Measurements from ENCODE around the gene SREK1.

The SREK1 gene

GRCh38 chr5:66197764-66198405 lies 53.8 kb downstream of the SREK1 start:
- no peak for TF ChIP-seq CTCF (IDR thresholded peaks at IDR 0.05; ENCODE audit: low read depth, low read length)
- H3K9me3 ChIP-seq: no peaks in the 10 kb centered on the region
- H3K27me3 ChIP-seq: no peaks in the 10 kb centered on the region
- no peak overlapping the region for H3K4me3 ChIP-seq (ENCODE audit: low read depth, low read length)
- no peaks in the 10 kb centered on the region for H3K4me1 ChIP-seq
- no peak for DNase-seq
- no peaks in the 10 kb centered on the region for H3K36me3 ChIP-seq

GRCh38 chr5:66198837-66199236 lies 54.7 kb downstream of the SREK1 start:
- TF ChIP-seq CTCF (IDR thresholded peaks at IDR 0.05; ENCODE audit: low read depth, low read length): no peak
- no peaks in the 10 kb centered on the region for H3K9me3 ChIP-seq
- H3K27me3 ChIP-seq: no peaks in the 10 kb centered on the region
- H3K4me1 ChIP-seq: no peaks in the 10 kb centered on the region
- no peak overlapping the region for H3K4me3 ChIP-seq (ENCODE audit: low read depth, low read length)
- no peak for DNase-seq
- H3K36me3 ChIP-seq: no peaks in the 10 kb centered on the region

- Histone ChIP-seq H3K9me3 (no peaks in the 10 kb centered on the region), H3K36me3 (no peaks in the 10 kb centered on the region), H3K27me3 (no peaks in the 10 kb centered on the region), H3K4me3 (ENCODE audit: low read depth, low read length) (no peak overlapping the region), H3K4me1 (no peaks in the 10 kb centered on the region)
- no peak for DNase-seq
- no peak for TF ChIP-seq CTCF (IDR thresholded peaks at IDR 0.05; ENCODE audit: low read depth, low read length)
Measured at GRCh38 chr5:66203531-66203930, 59.4 kb downstream of the SREK1 start.

GRCh38 chr5:66206465-66206864 lies 62.4 kb downstream of the SREK1 start:
- Histone ChIP-seq H3K27me3 (no peaks in the 10 kb centered on the region), H3K4me3 (ENCODE audit: low read depth, low read length) (no peak overlapping the region), H3K36me3 (no peaks in the 10 kb centered on the region), H3K4me1 (no peaks in the 10 kb centered on the region), H3K9me3 (no peaks in the 10 kb centered on the region)
- TF ChIP-seq CTCF (IDR thresholded peaks at IDR 0.05; ENCODE audit: low read depth, low read length): no peak
- DNase-seq: no peak

- Histone ChIP-seq H3K36me3 (no peaks in the 10 kb centered on the region), H3K4me1 (no peaks in the 10 kb centered on the region), H3K27me3 (no peaks in the 10 kb centered on the region), H3K4me3 (ENCODE audit: low read depth, low read length) (no peak overlapping the region), H3K9me3 (no peaks in the 10 kb centered on the region)
- TF ChIP-seq CTCF (IDR thresholded peaks at IDR 0.05; ENCODE audit: low read depth, low read length): no peak
- DNase-seq: no peak
Measured at GRCh38 chr5:66207800-66208561, 63.9 kb downstream of the SREK1 start.

- no peak for DNase-seq
- Histone ChIP-seq H3K36me3 (no peaks in the 10 kb centered on the region), H3K9me3 (no peaks in the 10 kb centered on the region), H3K4me1 (no peaks in the 10 kb centered on the region), H3K27me3 (no peaks in the 10 kb centered on the region), H3K4me3 (ENCODE audit: low read depth, low read length) (no peak overlapping the region)
- no peak for TF ChIP-seq CTCF (IDR thresholded peaks at IDR 0.05; ENCODE audit: low read depth, low read length)
Measured at GRCh38 chr5:66209350-66209749, 65.2 kb downstream of the SREK1 start.
